CD4-positive, alpha-beta T cell treated with Interleukin-17A for 4 hours (primary cell): Measurements from ENCODE around the gene TMUB2.
A peak's percentile ranks its signal among the peaks of the same experiment; 100 is the strongest.
"Not testable (repeated sequence)": the region's sequence is repeated elsewhere in the genome, so short reads cannot be mapped to it uniquely, and the experiment has no call there.

ENCODE experiments used
- DNase-seq: peaks from one replicate; pipeline ENCODE4 v3.0.0-alpha.2; 2020; ENCODE audit warnings: mixed read lengths

The TMUB2 gene

GRCh38 chr17:44186307-44187130 is at the start of gene TMUB2:
Gene TMUB2 (plus strand): TSS chr17:44186972. CDS start chr17:44187709, 737 bp downstream.
- peak; percentile 100 for DNase-seq

- peak; percentile 57 for DNase-seq
Observed at GRCh38 chr17:44137891-44138709, 48.7 kb upstream of the TMUB2 start.

- not testable (repeated sequence) for DNase-seq
Observed at GRCh38 chr17:44143921-44144320, 42.9 kb upstream of the TMUB2 start.

GRCh38 chr17:44144966-44145739 is 41.6 kb upstream of the TMUB2 start:
- DNase-seq = no peak

GRCh38 chr17:44146375-44147346 is 40.1 kb upstream of the TMUB2 start:
- DNase-seq = no peak

- DNase-seq = no peak
Observed at GRCh38 chr17:44147812-44148211, 39.0 kb upstream of the TMUB2 start.

- DNase-seq = not testable (repeated sequence)
Observed at GRCh38 chr17:44149066-44149465, 37.7 kb upstream of the TMUB2 start.

- no peak for DNase-seq
Observed at GRCh38 chr17:44149750-44150329, 36.9 kb upstream of the TMUB2 start.

GRCh38 chr17:44152875-44153274 is 33.9 kb upstream of the TMUB2 start:
- no peak for DNase-seq

GRCh38 chr17:44155488-44155887 is 31.3 kb upstream of the TMUB2 start:
- no peak for DNase-seq

GRCh38 chr17:44159519-44160210 is 27.1 kb upstream of the TMUB2 start:
- DNase-seq = peak; percentile 34

GRCh38 chr17:44164476-44164875 is 22.3 kb upstream of the TMUB2 start:
- DNase-seq = no peak

GRCh38 chr17:44167181-44167861 is 19.5 kb upstream of the TMUB2 start:
- DNase-seq = no peak

GRCh38 chr17:44170135-44170498 is 16.7 kb upstream of the TMUB2 start:
- no peak for DNase-seq

GRCh38 chr17:44170499-44171201 is 16.1 kb upstream of the TMUB2 start, which contains the start of gene ASB16:
Gene ASB16 (plus strand): TSS chr17:44170704. CDS start chr17:44170790, 86 bp downstream.
- DNase-seq = no peak

GRCh38 chr17:44171931-44172455 is 14.8 kb upstream of the TMUB2 start:
- DNase-seq = no peak

- no peak for DNase-seq
Observed at GRCh38 chr17:44174427-44174826, 12.3 kb upstream of the TMUB2 start.

- no peak for DNase-seq
Observed at GRCh38 chr17:44176257-44176656, 10.5 kb upstream of the TMUB2 start.
